ENCODE data around the gene OR52D1. TPM values are rescaled to one million over a fixed set of nuclear protein-coding genes. Genes with fewer than 3 reads are reported as not detected.

Gene OR52D1
- total and polyA plus RNA-seq, 2 of the 13 experiments (the other 11 are each of a cell fraction or from before 2014, with no cell fraction given) = not detected

GRCh38 chr11:5516599-5516998 lies 28.1 kb downstream of the OR52D1 start, which contains the start of gene UBQLNL:
Gene UBQLNL, minus strand, starts transcription at chr11:5516699. Its CDS starts 258 bp downstream, at chr11:5516441.
- CTCF ChIA-PET (ENCODE audit: low intra/inter-chr PET ratio, low total read pairs) = no interaction called here
- no TSS peak for BruUV-seq (replicated peaks)
- Histone ChIP-seq H3K79me2 (ENCODE audit: insufficient read depth, low read length) (no peaks in the 10 kb centered on the region), H3K36me3 (replicated peaks in 1 of 2; ENCODE audit: control insufficient read depth in 1 of 2, insufficient read depth in 2 of 2, low read length in 2 of 2) (no peaks in the 10 kb centered on the region), H3K4me1 (ENCODE audit: insufficient read depth, low read length) (no peaks in the 10 kb centered on the region), H3K9me3 (ENCODE audit: low read length) (no peaks in the 10 kb centered on the region), H2AFZ (ENCODE audit: low read length) (no peak within 1 kb of the TSS), H3K9ac (ENCODE audit: insufficient read depth, low read depth, low read length) (no peak within 1 kb of the TSS), H3K4me2 (ENCODE audit: low read depth, low read length) (no peak within 1 kb of the TSS), H3K27me3 (ENCODE audit: control insufficient read depth in 1 of 2, insufficient read depth in 2 of 2, low read length in 2 of 2) (no peaks in the 10 kb centered on the region; a peak in 1 of 5 replicates), H4K20me1 (ENCODE audit: insufficient read depth, low read length) (no peaks in the 10 kb centered on the region), H3K4me3 (replicated peaks in 1 of 3; ENCODE audit: insufficient read depth in 1 of 3, low read depth in 2 of 3, low read length in 3 of 3) (no peak within 1 kb of the TSS), H3K27ac (ENCODE audit: extremely low read length, insufficient read depth, low read length) (no peak within 1 kb of the TSS)
- FAIRE-seq = no peak
- DNase-seq (ENCODE audit: low spot score) = no peak
- no peak for TF ChIP-seq HNF4G (IDR thresholded peaks at IDR 0.05; ENCODE audit: borderline replicate concordance, low read depth, low read length)
- TF ChIP-seq HNF4G (CRISPR knock-in tag; IDR thresholded peaks at IDR 0.05; ENCODE audit: borderline replicate concordance, low read depth) = no peak
- no peak for TF ChIP-seq ADNP (CRISPR knock-in tag; IDR thresholded peaks at IDR 0.05)
- TF ChIP-seq NAIF1 (CRISPR knock-in tag; IDR thresholded peaks at IDR 0.05; ENCODE audit: borderline replicate concordance) = no peak
- no peak for TF ChIP-seq MYNN (CRISPR knock-in tag; IDR thresholded peaks at IDR 0.05; ENCODE audit: low read depth)
- TF ChIP-seq, protein P1, sequence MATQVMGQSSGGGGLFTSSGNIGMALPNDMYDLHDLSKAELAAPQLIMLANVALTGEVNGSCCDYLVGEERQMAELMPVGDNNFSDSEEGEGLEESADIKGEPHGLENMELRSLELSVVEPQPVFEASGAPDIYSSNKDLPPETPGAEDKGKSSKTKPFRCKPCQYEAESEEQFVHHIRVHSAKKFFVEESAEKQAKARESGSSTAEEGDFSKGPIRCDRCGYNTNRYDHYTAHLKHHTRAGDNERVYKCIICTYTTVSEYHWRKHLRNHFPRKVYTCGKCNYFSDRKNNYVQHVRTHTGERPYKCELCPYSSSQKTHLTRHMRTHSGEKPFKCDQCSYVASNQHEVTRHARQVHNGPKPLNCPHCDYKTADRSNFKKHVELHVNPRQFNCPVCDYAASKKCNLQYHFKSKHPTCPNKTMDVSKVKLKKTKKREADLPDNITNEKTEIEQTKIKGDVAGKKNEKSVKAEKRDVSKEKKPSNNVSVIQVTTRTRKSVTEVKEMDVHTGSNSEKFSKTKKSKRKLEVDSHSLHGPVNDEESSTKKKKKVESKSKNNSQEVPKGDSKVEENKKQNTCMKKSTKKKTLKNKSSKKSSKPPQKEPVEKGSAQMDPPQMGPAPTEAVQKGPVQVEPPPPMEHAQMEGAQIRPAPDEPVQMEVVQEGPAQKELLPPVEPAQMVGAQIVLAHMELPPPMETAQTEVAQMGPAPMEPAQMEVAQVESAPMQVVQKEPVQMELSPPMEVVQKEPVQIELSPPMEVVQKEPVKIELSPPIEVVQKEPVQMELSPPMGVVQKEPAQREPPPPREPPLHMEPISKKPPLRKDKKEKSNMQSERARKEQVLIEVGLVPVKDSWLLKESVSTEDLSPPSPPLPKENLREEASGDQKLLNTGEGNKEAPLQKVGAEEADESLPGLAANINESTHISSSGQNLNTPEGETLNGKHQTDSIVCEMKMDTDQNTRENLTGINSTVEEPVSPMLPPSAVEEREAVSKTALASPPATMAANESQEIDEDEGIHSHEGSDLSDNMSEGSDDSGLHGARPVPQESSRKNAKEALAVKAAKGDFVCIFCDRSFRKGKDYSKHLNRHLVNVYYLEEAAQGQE (IDR thresholded peaks at IDR 0.05; ENCODE audit: borderline replicate concordance in 1 of 2, low read depth in 1 of 2, low read length in 2 of 2) = no peak
- TF ChIP-seq, protein P2, sequence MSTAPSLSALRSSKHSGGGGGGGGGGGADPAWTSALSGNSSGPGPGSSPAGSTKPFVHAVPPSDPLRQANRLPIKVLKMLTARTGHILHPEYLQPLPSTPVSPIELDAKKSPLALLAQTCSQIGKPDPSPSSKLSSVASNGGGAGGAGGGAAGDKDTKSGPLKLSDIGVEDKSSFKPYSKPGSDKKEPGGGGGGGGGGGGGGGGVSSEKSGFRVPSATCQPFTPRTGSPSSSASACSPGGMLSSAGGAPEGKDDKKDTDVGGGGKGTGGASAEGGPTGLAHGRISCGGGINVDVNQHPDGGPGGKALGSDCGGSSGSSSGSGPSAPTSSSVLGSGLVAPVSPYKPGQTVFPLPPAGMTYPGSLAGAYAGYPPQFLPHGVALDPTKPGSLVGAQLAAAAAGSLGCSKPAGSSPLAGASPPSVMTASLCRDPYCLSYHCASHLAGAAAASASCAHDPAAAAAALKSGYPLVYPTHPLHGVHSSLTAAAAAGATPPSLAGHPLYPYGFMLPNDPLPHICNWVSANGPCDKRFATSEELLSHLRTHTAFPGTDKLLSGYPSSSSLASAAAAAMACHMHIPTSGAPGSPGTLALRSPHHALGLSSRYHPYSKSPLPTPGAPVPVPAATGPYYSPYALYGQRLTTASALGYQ (CRISPR knock-in tag; IDR thresholded peaks at IDR 0.05) = no peak
- no peak for TF ChIP-seq ZNF883 (CRISPR knock-in tag; IDR thresholded peaks at IDR 0.05; ENCODE audit: not compliant biosample characterization)
- no peak for TF ChIP-seq ZNF557 (CRISPR knock-in tag; IDR thresholded peaks at IDR 0.05)
- TF ChIP-seq ZNF10 (CRISPR knock-in tag; IDR thresholded peaks at IDR 0.05; ENCODE audit: borderline replicate concordance, low read depth) = no peak
- TF ChIP-seq ZNF772 (CRISPR knock-in tag; IDR thresholded peaks at IDR 0.05) = no peak
- no peak for TF ChIP-seq ZNF607 (CRISPR knock-in tag; IDR thresholded peaks at IDR 0.05; ENCODE audit: borderline replicate concordance)
- no peak for TF ChIP-seq PRMT3 (CRISPR knock-in tag; IDR thresholded peaks at IDR 0.05; ENCODE audit: borderline replicate concordance, low read depth)
- TF ChIP-seq ZNF749 (CRISPR knock-in tag; IDR thresholded peaks at IDR 0.05; ENCODE audit: borderline replicate concordance) = no peak
- TF ChIP-seq NBN (conservative IDR thresholded peaks at IDR 0.05) = no peak
- no peak for TF ChIP-seq PHF5A (CRISPR knock-in tag; IDR thresholded peaks at IDR 0.05; ENCODE audit: low read depth, unreplicated experiment)
- no peak for TF ChIP-seq RXRB (CRISPR knock-in tag; IDR thresholded peaks at IDR 0.05; ENCODE audit: borderline replicate concordance)
- WGBS (ENCODE audit: low lambda C conversion rate) = 2% methylated on average over 2 of the region's 2 CpGs
- intact Hi-C loops (cut with micrococcal nuclease; ENCODE audit: unreplicated experiment) (no loop called here), in situ Hi-C loops (cut with HindIII; ENCODE audit: extremely low pct_ligation_motif_present, low pct_unique_long_range_greater_than_20kb) (no loop called here)
- POLR2A ChIA-PET = no interaction called here
- ATAC-seq = no peak

Data from HepG2 (cell line).